Measurements from ENCODE around the gene AKAP13.

Gene AKAP13

GRCh38 chr15:85361323-85361722, 19.1 kb upstream of the AKAP13 start:
- no peaks in the 10 kb centered on the region for H3F3A ChIP-seq (ENCODE audit: insufficient read depth)
- H2AFZ ChIP-seq (ENCODE audit: low read depth, low read length, severe bottlenecking): no peak overlapping the region
- no peak overlapping the region for H3K4me2 ChIP-seq (ENCODE audit: low read depth, low read length, poor library complexity, severe bottlenecking)
- no peaks in the 10 kb centered on the region for H3K36me3 ChIP-seq (ENCODE audit: low read length)
- H4K20me1 ChIP-seq (ENCODE audit: low read depth, low read length): no peaks in the 10 kb centered on the region
- H3K79me2 ChIP-seq (ENCODE audit: insufficient read depth, low read length): no peaks in the 10 kb centered on the region
- no peaks in the 10 kb centered on the region for H3K9me3 ChIP-seq (ENCODE audit: insufficient read depth, low read length)
- no peak overlapping the region for H3K4me3 ChIP-seq (ENCODE audit: insufficient read depth, low read length, poor library complexity, severe bottlenecking)
- H3K27me3 ChIP-seq (ENCODE audit: low read length): no peaks in the 10 kb centered on the region
- H3K9me2 ChIP-seq (replicated peaks; ENCODE audit: insufficient read depth, low read length): no peaks in the 10 kb centered on the region
- H3K27ac ChIP-seq (ENCODE audit: low read depth, low read length): no peak overlapping the region
- TF ChIP-seq EZH2phosphoT487 (conservative IDR thresholded peaks at IDR 0.05; ENCODE audit: low read length): no peak
- TF ChIP-seq, protein P1, sequence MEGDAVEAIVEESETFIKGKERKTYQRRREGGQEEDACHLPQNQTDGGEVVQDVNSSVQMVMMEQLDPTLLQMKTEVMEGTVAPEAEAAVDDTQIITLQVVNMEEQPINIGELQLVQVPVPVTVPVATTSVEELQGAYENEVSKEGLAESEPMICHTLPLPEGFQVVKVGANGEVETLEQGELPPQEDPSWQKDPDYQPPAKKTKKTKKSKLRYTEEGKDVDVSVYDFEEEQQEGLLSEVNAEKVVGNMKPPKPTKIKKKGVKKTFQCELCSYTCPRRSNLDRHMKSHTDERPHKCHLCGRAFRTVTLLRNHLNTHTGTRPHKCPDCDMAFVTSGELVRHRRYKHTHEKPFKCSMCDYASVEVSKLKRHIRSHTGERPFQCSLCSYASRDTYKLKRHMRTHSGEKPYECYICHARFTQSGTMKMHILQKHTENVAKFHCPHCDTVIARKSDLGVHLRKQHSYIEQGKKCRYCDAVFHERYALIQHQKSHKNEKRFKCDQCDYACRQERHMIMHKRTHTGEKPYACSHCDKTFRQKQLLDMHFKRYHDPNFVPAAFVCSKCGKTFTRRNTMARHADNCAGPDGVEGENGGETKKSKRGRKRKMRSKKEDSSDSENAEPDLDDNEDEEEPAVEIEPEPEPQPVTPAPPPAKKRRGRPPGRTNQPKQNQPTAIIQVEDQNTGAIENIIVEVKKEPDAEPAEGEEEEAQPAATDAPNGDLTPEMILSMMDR (IDR thresholded peaks at IDR 0.05; ENCODE audit: insufficient read depth, low read length, poor library complexity, severe bottlenecking): no peak
- no peak overlapping the region for H3K9ac ChIP-seq (ENCODE audit: low read length)

DNA sequence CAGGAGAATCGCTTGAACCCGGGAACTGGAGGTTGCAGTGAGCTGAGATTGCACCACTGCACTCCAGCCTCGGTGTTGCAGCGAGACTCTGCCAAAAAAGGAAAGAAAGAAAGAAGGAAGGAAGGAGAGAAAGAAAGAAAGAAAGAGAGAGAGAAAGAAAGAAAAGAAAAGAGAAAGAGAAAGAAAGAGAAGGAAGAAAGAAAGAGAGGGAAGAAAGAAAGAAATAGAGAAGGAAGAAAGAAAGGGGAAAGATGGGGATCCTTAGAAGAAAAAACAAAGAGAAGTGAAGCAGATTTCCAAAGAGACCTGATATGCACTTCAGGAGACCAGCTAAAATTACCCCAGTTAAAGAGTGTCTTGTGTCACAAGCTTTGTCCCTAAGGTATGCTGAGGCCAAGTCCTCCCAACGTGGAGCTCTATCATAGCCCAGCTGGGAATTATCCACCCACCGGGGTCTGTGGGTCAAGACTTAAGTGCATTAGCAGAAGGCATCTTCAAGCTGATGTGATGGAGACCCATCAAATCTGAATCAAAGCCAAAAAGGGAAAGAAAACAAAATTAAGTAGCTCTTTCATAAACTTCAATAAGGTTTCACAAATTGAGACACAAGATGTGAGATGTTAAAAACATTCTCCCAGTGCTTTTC, 17.8 kb upstream of the AKAP13 start:
- Histone ChIP-seq H3K4me2 (ENCODE audit: low read depth, low read length, poor library complexity, severe bottlenecking) (no peak overlapping the region), H3K36me3 (ENCODE audit: low read length) (no peaks in the 10 kb centered on the region), H3K27ac (ENCODE audit: low read depth, low read length) (no peak overlapping the region), H4K20me1 (ENCODE audit: low read depth, low read length) (no peaks in the 10 kb centered on the region), H3K9ac (ENCODE audit: low read length) (no peak overlapping the region), H3K27me3 (ENCODE audit: low read length) (no peaks in the 10 kb centered on the region), H3K9me2 (replicated peaks; ENCODE audit: insufficient read depth, low read length) (no peaks in the 10 kb centered on the region), H3K4me3 (ENCODE audit: insufficient read depth, low read length, poor library complexity, severe bottlenecking) (no peak overlapping the region), H2AFZ (ENCODE audit: low read depth, low read length, severe bottlenecking) (no peak overlapping the region), H3K79me2 (ENCODE audit: insufficient read depth, low read length) (no peaks in the 10 kb centered on the region), H3F3A (ENCODE audit: insufficient read depth) (no peaks in the 10 kb centered on the region), H3K9me3 (ENCODE audit: insufficient read depth, low read length) (no peaks in the 10 kb centered on the region)
- TF ChIP-seq, protein P1 (IDR thresholded peaks at IDR 0.05; ENCODE audit: insufficient read depth, low read length, poor library complexity, severe bottlenecking): no peak
- no peak for TF ChIP-seq EZH2phosphoT487 (conservative IDR thresholded peaks at IDR 0.05; ENCODE audit: low read length)

DNA sequence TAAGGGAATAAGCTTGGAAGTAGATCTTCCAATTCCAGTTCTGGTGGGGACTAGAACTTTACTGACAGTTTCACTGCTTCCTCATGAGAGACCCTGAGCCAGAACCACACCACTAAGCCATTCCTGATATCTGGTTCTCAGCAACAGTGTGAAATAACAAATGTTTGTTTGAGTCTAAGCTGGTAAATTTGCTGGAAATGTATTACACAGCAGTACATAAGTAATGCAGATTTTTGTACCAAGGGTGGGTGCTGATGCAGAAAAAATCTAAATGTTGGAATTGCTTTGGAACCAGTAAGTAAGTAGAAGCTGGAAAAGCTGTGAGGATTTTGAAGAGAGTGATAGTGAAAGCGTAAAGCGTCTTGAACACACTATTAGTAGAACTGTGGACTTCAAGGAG, 14.4 kb upstream of the AKAP13 start:
- Histone ChIP-seq H3K9me2 (replicated peaks; ENCODE audit: insufficient read depth, low read length) (no peaks in the 10 kb centered on the region), H3K4me2 (ENCODE audit: low read depth, low read length, poor library complexity, severe bottlenecking) (no peak overlapping the region), H3K79me2 (ENCODE audit: insufficient read depth, low read length) (no peaks in the 10 kb centered on the region), H3K4me3 (ENCODE audit: insufficient read depth, low read length, poor library complexity, severe bottlenecking) (no peak overlapping the region), H3K36me3 (ENCODE audit: low read length) (no peaks in the 10 kb centered on the region), H2AFZ (ENCODE audit: low read depth, low read length, severe bottlenecking) (no peak overlapping the region), H4K20me1 (ENCODE audit: low read depth, low read length) (no peaks in the 10 kb centered on the region), H3K27me3 (ENCODE audit: low read length) (no peaks in the 10 kb centered on the region), H3K9me3 (ENCODE audit: insufficient read depth, low read length) (no peaks in the 10 kb centered on the region), H3F3A (ENCODE audit: insufficient read depth) (no peaks in the 10 kb centered on the region), H3K9ac (ENCODE audit: low read length) (no peak overlapping the region), H3K27ac (ENCODE audit: low read depth, low read length) (no peak overlapping the region)
- no peak for TF ChIP-seq EZH2phosphoT487 (conservative IDR thresholded peaks at IDR 0.05; ENCODE audit: low read length)
- TF ChIP-seq, protein P1 (IDR thresholded peaks at IDR 0.05; ENCODE audit: insufficient read depth, low read length, poor library complexity, severe bottlenecking): no peak

Data from SU-DHL-6 (cell line).